ENCODE results near the gene CIT.
"Not testable (repeated sequence)": the region's sequence is repeated elsewhere in the genome, so short reads cannot be mapped to it uniquely, and the experiment has no call there.

The CIT gene

GRCh38 chr12:119735079-119735478 is 142.0 kb downstream of the CIT start:
- DNase-seq: no peak

DNA sequence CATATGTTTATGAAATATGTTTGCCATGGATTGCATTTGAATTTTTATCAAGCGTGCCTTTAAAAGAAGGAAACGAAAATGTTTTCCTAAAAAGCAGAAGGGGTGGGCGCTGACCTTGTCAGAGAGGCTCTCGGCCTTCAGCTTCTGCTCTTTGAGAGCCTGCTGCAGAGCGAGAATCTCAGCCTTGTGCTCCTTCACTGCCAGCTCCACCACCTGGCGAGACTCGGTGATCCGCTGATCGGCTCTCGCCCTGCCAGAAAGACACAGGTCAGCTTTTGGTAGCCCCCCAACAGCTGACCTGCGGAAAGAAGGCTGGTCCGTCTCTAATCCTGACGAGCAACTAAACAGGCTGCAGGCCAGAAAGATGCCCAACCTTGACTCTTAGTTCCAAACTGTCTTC is 146.7 kb downstream of the CIT start:
- no peak for DNase-seq

DNA sequence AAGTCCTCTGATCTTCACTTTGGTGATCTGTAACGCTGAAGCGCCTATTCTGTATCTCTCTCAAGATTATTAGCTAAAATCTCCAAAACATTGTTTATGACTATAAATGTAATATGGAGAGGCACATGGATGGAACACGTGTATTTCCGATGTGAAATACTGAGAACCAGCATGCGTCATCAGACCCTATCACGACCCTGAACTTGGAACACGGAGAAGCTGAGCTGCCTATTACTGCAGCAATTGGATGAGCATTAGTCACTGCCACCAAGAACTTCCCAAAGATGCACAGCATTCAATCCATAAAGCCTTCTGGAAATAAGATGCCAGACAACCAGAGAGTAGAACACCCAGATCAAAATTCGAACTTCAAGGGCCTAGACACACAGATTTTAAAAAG is 147.2 kb downstream of the CIT start:
- DNase-seq: no peak

GRCh38 chr12:119728444-119728745 is 148.7 kb downstream of the CIT start:
- no peak for DNase-seq

DNA sequence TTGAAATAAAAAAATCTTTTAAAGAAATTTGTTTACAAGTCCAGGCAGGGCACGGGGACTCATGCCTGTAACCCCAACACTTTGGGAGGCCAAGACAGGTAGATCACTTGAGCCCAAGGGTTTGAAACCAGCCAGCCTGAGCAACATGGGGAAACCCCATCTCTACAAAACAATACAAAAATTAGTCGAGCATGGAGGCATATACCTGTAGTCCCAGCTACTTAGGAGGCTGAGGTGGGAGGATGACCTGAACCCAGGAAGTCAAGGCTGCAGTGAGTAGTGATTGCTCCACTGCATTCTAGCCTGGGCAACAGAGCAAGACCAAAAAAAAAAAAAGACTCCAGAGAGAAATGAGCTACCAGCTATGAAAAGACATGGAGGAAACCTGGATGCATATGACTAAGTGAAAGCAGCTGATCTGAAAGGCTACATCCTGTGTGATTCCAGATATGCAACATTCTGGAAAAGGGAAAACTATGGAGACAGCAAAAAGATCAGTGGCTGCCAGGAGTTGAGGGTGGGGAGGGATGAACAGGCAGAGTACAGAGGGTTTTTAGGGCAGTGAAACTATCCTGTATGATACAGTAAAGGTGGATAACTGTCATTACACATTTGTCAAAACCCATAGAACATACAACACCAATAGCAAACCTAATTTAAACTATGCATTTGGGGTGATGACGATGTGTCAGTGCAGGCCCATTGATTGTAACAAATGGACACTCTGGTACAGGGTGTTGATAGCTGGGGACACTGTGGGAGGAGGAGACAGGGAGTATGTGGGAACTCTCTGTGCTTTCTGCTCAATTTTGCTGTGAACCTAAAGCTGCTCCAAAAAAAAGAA is 149.3 kb downstream of the CIT start:
- DNase-seq: no peak

- DNase-seq: no peak
Observed at GRCh38 chr12:119725523-119725922, 151.6 kb downstream of the CIT start.

- no peak for DNase-seq
Observed at GRCh38 chr12:119721306-119721705, 155.8 kb downstream of the CIT start.

- no peak for DNase-seq
Observed at GRCh38 chr12:119720349-119720748, 156.8 kb downstream of the CIT start.

DNA sequence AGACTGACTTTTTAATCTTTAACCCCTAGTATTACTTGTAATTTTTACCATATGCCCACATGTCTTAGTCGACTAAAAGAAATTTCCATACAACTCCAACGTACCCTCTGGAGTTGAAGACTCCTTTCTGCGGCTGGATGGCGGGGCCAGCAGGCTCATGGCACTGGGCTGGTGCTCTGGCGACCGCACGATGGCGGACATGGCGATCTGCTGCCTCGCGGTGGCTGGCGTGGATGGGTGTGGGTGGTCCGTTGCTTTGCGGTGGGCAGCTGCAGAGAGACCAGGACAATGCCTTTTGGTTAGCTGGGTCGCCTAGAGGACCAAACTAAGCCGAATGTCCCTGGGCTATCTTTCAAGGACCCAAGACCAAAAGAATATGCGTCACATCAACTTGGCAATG is 159.0 kb downstream of the CIT start:
- no peak for DNase-seq

GRCh38 chr12:119715268-119715620 is 161.9 kb downstream of the CIT start:
- no peak for DNase-seq

- no peak for DNase-seq
Observed at GRCh38 chr12:119714614-119715267, 162.4 kb downstream of the CIT start.

DNA sequence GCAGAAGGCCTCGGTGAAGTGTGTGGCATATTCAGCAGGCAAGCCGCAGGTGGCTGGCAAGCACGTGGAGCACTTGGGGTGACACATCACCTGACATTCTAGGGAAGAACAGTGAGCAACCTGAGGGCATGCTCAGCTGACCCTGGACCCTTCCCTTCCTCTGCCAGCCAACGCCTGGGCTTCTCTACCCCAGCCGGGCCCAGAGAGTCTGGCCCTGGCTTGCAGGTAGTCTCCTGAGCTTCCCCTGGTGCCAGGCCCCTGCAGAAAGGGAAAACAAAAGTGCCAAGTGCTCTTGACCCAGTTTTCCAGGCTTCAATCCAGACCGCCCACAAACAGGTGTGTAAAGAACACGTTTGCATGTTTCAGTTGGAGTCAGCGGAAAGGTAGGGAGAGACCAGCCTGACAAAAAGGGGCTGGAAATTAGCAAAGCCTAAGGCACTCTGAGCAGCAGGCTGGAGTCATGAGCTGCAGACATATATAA is 163.5 kb downstream of the CIT start:
- DNase-seq: no peak

- no peak for DNase-seq
Observed at GRCh38 chr12:119712721-119713120, 164.4 kb downstream of the CIT start.

GRCh38 chr12:119711693-119712092 is 165.4 kb downstream of the CIT start:
- DNase-seq: no peak

- DNase-seq: no peak
Observed at GRCh38 chr12:119710965-119711551, 166.1 kb downstream of the CIT start.

DNA sequence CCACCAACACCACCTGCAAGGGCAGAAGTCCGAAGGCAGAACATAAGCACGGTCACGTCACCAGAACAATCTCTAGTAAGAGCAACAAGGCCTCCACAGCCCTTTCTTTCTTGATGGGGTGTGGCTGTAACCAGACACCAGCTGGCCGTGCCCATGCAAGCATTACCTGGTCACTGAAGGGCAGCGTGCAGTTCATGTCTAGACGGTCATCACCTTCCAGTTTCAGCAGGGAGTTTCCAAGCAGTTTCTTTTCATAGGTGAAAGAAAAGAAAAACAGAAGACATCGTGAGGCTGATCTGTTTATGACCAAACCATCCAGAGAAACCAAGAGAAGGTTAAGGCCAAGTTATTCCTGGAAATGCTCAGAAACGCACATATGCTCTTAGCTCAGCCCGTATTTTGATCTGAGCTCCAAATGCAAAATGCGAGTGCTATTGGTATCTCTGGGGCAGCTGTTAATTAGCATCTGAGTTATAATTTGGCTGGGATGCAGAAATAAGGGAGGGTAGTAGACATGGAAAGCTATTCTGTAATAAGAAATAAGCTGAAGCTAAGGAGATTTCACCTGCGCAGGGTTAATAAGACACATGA is 166.7 kb downstream of the CIT start:
- DNase-seq: no peak

DNA sequence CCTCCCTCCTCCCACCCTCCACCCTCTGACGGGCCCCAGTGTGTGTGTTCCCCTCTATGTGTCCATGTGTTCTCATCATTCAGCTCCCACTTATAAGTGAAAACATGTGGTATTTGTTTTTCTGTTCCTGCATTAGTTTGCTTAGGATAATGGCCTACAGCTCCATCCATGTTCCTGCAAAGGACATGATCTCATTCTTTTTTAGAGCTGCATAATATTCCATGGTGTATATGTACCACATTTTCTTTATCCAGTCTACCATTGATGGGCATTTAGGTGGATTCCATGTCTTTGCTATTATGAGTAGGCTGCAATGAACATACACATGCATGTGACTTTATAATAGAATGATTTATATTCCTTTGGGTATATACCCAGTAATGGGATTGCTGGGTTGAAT is 170.7 kb downstream of the CIT start:
- not testable (repeated sequence) for DNase-seq

GRCh38 chr12:119705182-119705581 is 171.9 kb downstream of the CIT start:
- no peak for DNase-seq

- DNase-seq: no peak
Observed at GRCh38 chr12:119704065-119704747, 172.9 kb downstream of the CIT start.

GRCh38 chr12:119700078-119700477 is 177.0 kb downstream of the CIT start:
- no peak for DNase-seq

DNA sequence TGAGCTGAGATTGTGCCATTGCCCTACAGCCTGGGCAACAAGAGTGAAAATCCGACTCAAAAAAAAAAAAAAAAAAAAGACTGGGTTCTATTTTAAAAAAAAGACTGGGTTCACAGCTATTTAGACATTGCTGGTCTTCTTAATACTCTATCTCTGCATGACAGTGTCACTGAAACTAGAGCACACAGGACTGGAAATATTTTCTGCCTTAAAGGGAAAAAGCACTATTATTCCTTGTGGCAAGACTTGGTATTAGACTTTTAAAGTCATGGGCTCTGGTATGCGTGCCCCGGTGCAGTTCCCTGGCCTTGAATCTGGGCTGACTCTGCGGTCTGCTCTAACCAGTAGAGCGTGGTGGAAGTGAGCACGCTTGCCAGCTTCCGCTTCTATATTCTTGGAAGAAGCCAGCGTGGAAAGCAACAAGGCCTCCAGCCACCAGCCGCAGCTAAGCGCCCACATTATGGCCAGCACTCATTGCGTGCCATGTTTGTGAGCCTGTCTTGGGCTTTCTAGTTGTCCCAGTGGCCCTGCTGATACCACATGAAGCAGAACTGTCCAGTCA is 177.8 kb downstream of the CIT start:
- no peak for DNase-seq

- no peak for DNase-seq
Observed at GRCh38 chr12:119696943-119697342, 180.2 kb downstream of the CIT start.

- DNase-seq: no peak
Observed at GRCh38 chr12:119695034-119695433, 182.1 kb downstream of the CIT start.
